ENCODE measurements around the gene MXD1. TPM values are rescaled to one million over a fixed set of nuclear protein-coding genes. Genes with fewer than 3 reads are reported as not detected.

MXD1 gene
- polyA plus RNA-seq, 3 donors = 83.1 to 247 (median 112) TPM

DNA sequence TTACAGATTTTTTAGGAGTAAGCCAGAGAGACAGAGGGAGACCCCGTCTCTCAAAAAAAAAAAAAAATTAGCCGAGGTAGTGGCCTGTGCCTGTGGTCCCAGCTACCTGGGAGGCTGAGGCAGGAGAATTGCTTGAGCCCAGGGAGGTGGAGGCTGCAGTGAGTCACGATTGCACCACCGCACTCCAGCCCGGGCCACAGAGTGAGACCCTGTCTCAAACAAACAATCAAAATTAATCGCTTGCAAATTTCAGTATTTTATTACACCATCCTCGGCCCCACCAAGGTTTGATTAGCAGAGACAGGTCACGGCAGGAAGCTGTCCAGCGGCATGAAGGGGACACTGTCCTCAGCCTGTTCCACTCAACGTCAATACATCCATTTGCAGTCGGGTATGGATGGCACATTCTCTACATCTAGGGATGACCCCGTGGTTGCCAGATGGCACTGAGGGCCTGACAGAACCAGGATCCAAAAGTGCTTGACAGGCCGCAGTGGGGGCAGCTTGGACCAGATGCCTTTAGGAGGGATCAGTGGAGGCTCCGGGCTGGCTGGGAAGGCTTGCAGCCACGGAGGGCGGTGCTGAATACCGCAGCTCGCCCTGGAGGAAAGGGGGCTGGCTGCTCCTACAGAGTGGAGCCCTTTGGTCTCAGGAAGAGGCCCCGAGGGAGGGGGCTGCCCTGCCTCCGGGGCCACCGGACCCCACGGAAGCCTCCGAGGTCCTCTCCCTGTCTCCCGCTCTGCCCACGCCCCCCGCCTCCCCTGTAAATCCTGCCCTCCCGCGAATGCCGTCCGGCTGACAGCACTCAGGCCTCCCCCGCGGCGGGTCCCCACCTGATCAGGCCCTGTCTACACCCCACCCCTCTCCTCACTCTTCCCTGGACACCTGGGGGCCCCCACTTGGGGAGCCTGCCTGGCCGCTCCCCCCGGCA lies 33.4 kb downstream of the MXD1 start:
- H3K79me2 ChIP-seq (ENCODE audit: insufficient read depth, low read length) = no peaks in the 10 kb centered on the region
- Mint-ChIP-seq H3K4me3 (peak overlapping the region in 1 of 2 donors; percentile 23), H3K36me3 (peaks cover 11 to 15% of the 10 kb centered on the region in 2 donors), H3K9me3 (peaks cover 0 to 2% (median 0%) of the 10 kb centered on the region in 7 donors), H3K27me3 (ENCODE audit: low read depth in 3 of 3) (no peaks in the 10 kb centered on the region), H3K4me1 (peaks cover 71% of the 10 kb centered on the region), H3K27ac (peak overlapping the region in 6 of 7 donors; percentile 5 to 98 (median 97))
- H3K36me3 ChIP-seq (replicated peaks in 1 of 2; ENCODE audit: control insufficient read depth in 1 of 2, insufficient read depth in 2 of 2, low read length in 2 of 2) = peaks cover 2% of the 10 kb centered on the region in 2 donors
- no peak overlapping the region for H3K4me3 ChIP-seq (replicated peaks in 1 of 3; ENCODE audit: low read depth in 2 of 3, low read length in 3 of 3)
- H3K27ac ChIP-seq (ENCODE audit: low read depth in 1 of 2, low read length in 2 of 2) = peak overlapping the region; percentile 11 to 92
- no peak overlapping the region for H3K9ac ChIP-seq (ENCODE audit: insufficient read depth, low read length, poor library complexity, severe bottlenecking)
- intact Hi-C loops (cut with micrococcal nuclease) = loop anchor here in 1 of 2 donors (5.0 kb wide), 1 partner anchor 36 kb away; no protein-coding TSS in a partner anchor
- H3K4me1 ChIP-seq (ENCODE audit: control insufficient read depth in 1 of 2, insufficient read depth in 2 of 2, low read length in 2 of 2) = peaks cover 70 to 75% of the 10 kb centered on the region in 2 donors
- no peaks in the 10 kb centered on the region for H4K20me1 ChIP-seq (ENCODE audit: insufficient read depth, low read length)
- no peak for DNase-seq
- WGBS (ENCODE audit: insufficient coverage) = 55% methylated on average over 28 of the region's 35 CpGs
- peak overlapping the region; percentile 21 for H3K4me2 ChIP-seq (replicated peaks; ENCODE audit: extremely low read depth, low read length, poor library complexity, severe bottlenecking)
- H3K27me3 ChIP-seq (ENCODE audit: control insufficient read depth in 2 of 2, insufficient read depth in 2 of 2, low read length in 2 of 2) = no peaks in the 10 kb centered on the region
- no peaks in the 10 kb centered on the region for H3K9me3 ChIP-seq (replicated peaks in 1 of 2; ENCODE audit: control insufficient read depth in 1 of 2, insufficient read depth in 1 of 2, low read length in 2 of 2)
- peak overlapping the region; percentile 62 for H2AFZ ChIP-seq (ENCODE audit: insufficient read depth, low read depth, low read length, poor library complexity, severe bottlenecking)
- TF ChIP-seq, protein P1, sequence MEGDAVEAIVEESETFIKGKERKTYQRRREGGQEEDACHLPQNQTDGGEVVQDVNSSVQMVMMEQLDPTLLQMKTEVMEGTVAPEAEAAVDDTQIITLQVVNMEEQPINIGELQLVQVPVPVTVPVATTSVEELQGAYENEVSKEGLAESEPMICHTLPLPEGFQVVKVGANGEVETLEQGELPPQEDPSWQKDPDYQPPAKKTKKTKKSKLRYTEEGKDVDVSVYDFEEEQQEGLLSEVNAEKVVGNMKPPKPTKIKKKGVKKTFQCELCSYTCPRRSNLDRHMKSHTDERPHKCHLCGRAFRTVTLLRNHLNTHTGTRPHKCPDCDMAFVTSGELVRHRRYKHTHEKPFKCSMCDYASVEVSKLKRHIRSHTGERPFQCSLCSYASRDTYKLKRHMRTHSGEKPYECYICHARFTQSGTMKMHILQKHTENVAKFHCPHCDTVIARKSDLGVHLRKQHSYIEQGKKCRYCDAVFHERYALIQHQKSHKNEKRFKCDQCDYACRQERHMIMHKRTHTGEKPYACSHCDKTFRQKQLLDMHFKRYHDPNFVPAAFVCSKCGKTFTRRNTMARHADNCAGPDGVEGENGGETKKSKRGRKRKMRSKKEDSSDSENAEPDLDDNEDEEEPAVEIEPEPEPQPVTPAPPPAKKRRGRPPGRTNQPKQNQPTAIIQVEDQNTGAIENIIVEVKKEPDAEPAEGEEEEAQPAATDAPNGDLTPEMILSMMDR (IDR thresholded peaks at IDR 0.05) = no peak

GRCh38 chr2:69948963-69949645 lies 34.2 kb downstream of the MXD1 start:
- Histone ChIP-seq H3K27me3 (ENCODE audit: control insufficient read depth in 2 of 2, insufficient read depth in 2 of 2, low read length in 2 of 2) (no peaks in the 10 kb centered on the region), H3K9me3 (replicated peaks in 1 of 2; ENCODE audit: control insufficient read depth in 1 of 2, insufficient read depth in 1 of 2, low read length in 2 of 2) (no peaks in the 10 kb centered on the region), H3K4me1 (ENCODE audit: control insufficient read depth in 1 of 2, insufficient read depth in 2 of 2, low read length in 2 of 2) (peaks cover 63 to 73% of the 10 kb centered on the region in 2 donors), H3K79me2 (ENCODE audit: insufficient read depth, low read length) (no peaks in the 10 kb centered on the region), H3K27ac (ENCODE audit: low read depth in 1 of 2, low read length in 2 of 2) (no peak overlapping the region), H3K9ac (ENCODE audit: insufficient read depth, low read length, poor library complexity, severe bottlenecking) (no peak overlapping the region), H3K4me2 (replicated peaks; ENCODE audit: extremely low read depth, low read length, poor library complexity, severe bottlenecking) (peak overlapping the region; percentile 21), H4K20me1 (ENCODE audit: insufficient read depth, low read length) (no peaks in the 10 kb centered on the region), H2AFZ (ENCODE audit: insufficient read depth, low read depth, low read length, poor library complexity, severe bottlenecking) (peak overlapping the region; percentile 62), H3K36me3 (replicated peaks in 1 of 2; ENCODE audit: control insufficient read depth in 1 of 2, insufficient read depth in 2 of 2, low read length in 2 of 2) (no peaks in the 10 kb centered on the region), H3K4me3 (replicated peaks in 1 of 3; ENCODE audit: low read depth in 2 of 3, low read length in 3 of 3) (no peak overlapping the region)
- Mint-ChIP-seq H3K4me1 (peaks cover 68% of the 10 kb centered on the region), H3K4me3 (peak overlapping the region in 1 of 2 donors; percentile 60), H3K27me3 (ENCODE audit: low read depth in 3 of 3) (no peaks in the 10 kb centered on the region), H3K9me3 (peaks cover 0 to 2% (median 0%) of the 10 kb centered on the region in 7 donors), H3K27ac (peak overlapping the region in 4 of 7 donors; percentile 9 to 81 (median 40)), H3K36me3 (peaks cover 4 to 7% of the 10 kb centered on the region in 2 donors)
- no peak for DNase-seq
- TF ChIP-seq, protein P1 (IDR thresholded peaks at IDR 0.05) = no peak
- 97% methylated on average over 11 of the region's 21 CpGs for WGBS (ENCODE audit: insufficient coverage)
- intact Hi-C loops (cut with micrococcal nuclease) = loop anchor here in 1 of 2 donors (5.0 kb wide), 1 partner anchor 37 kb away; no protein-coding TSS in a partner anchor

All from CD14-positive monocyte (primary cell).